HG03196 (cell line): ENCODE data around the gene EFR3B.
"Not testable (repeated sequence)": the region's sequence is repeated elsewhere in the genome, so short reads cannot be mapped to it uniquely, and the experiment has no call there.

Experiments used
- ATAC-seq: cut with Tn5 transposase; IDR thresholded peaks from one replicate; pipeline ENCODE4 v1.9.1; 2021; ENCODE audit not compliant: unreplicated experiment

EFR3B gene

DNA sequence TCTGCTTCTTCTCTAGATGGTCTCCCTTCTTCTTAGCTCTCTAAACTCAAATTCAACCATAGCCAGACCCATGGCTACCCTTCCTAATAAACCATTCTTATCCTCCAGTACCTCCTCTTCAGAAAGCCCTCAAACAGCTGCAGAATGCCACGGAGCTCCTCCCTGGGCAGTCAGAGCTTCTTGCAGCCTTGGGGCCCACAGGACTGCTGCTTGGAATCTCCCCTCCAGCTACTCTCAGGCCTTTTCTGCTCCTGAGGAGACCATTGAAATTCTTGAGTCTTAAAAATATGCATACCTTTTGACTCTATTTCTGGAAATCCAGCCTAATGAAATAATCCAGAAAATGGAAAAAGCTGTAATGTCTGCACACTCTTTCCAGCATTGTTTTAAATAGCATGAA is 30.7 kb downstream of the EFR3B start:
- no peak for ATAC-seq

DNA sequence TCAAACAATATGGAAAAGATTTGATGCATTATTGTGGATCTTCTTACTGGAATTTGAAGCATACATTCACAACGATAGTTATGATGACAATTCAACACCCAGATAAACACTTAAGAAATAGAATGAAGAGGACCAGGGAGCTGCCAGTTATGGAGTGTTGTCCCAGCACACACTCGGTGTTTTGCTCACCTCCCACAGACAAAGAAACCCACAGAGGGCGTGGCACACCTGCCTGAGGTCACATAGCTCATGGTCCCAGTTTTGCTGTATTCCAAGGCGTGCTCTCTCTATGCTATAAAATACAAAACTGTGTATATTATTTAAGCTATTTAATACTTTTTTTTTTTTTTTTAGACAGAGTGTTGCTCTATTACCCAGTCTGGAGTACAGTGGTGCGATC is 31.1 kb downstream of the EFR3B start:
- ATAC-seq = no peak

DNA sequence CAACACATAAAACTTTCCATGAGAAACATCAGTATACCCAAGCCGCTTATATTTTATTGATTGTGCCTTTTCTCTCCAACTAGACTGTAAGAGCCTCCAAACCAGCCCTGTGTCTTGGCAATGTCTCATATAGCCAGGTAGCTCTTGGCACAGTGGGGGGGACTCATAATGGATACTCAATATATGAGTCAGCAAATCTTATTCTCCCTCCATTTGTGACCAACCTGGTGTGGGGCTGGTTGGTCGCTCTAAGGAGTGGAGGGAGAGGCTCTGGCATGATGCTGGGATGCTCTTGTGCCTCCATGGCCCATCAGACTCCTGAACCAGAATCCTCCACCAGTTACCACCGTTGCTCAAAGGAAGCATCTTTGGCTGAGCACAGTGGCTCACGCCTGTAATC is 32.0 kb downstream of the EFR3B start:
- ATAC-seq = no peak

DNA sequence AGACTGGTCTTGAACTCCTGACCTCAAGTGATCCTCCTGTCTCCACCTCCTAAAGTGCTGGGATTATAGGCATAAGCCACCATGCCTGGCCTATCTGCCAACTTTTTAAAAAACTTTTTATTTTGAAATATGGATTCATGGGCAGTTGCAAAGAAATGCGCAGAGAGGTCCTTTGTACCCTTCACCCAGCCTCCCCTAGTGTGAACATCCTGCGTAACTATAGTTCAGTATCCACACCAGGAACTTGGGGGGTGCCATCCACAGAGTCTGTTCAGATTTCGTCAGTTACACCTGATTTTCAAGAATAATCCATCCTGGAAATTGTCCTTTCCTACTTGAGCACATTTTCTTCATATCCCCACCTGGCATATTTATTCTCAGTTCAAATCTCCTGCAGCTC is 33.0 kb downstream of the EFR3B start:
- no peak for ATAC-seq

DNA sequence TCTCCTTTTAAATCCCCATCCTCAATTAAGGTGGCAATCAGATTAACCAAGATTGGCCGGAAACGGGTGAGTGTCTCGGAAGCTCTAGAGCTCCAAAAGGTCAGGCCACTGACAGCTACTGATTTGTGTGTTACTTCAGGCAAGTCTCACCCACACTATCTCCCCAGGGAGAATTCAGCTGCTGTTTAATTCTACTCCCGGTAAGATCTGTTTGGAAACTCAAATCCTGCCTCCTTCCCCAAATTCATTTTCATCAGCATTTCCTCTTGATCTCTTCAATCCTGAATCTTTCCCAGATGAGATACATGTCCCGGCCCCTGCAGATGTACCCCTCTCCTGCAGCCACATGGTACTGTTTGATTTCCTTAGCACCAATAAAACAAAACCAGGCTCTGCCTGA is 34.9 kb downstream of the EFR3B start:
- ATAC-seq = no peak

DNA sequence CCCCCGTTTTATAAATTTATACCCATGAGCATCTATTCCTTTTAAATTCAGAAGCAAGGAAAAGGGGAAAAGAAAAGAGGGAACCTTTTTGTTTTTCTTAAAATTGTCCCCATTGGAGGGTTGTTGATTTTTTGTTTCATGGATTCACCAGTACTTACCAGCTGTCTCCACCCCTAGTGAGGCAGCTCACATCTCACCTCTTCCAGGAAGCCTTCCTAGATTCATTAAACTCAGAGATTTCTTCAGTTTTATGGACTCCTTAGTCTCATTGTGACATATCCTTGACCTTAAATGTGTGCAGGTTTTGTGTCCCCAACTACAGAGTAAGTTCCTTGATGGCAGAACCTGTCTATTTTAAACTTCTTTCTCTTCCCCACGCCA is 35.9 kb downstream of the EFR3B start:
- no peak for ATAC-seq

DNA sequence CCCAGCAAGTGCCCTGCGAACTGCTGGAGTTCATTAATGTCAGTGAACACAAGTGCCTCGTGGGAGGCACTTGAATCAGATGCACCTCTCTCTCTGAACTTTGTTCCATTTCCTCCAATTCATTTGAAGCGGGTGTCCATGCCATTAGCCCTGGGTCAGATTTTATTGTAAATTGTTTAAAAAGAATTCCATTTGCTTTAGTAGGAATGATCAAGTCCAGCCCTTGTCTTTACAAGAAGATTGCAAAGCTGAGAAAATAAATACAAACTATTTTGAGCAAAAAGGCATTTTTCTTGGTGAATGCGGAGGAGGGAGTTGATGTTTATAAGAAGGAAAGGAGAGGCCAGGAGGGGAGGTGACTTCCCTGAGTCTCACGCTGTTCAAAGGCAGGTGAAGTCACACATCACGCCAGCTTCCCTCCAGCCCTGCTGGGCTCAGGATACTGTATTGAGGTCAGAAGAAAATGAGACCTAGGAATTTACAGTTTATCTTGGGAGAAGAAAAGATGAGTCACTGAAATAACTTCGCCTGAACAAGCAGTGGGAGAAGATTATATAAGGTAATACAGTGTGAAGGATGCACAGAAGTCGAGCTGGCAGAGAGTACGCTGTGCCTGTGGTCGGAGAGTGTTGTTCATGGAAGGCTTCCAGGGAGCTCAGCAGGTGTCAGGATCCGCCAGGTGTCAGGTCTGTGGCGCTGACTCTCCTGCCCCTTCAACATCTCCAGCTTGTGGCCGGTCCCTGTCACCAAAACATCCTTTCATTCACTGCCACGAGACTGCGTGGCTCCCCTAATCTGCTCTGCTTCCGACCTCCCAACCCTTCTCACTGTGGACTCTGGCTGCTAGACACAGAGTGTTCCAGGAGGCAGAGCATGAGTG is 36.5 kb downstream of the EFR3B start:
- ATAC-seq = no peak

DNA sequence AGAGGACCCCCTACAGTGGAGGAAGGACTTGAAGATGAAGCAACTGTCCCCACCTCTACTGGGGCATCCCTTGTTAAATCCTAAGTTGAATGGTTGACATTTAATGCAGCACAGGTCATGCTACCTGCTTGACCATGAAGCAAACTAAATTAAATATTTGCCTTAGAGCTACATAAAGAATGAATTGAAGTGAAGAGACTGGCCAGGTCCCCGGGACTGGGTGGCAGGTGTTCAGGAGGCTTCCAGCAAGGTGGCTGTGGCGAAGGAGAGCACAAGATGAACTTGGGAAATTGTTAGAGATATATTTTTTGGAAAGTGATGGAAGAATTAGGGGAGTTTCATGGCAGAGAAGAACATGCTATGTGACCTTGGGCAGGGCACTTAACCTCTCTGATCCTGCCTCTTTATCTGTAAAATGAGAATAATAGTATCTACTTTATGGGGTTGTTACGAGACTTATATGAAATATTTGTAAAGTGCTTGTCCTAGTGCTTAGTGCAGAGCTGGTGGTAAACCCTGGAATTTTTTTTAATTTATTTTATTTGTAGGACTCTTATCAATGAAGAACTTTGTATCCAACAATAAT is 37.3 kb downstream of the EFR3B start:
- no peak for ATAC-seq

DNA sequence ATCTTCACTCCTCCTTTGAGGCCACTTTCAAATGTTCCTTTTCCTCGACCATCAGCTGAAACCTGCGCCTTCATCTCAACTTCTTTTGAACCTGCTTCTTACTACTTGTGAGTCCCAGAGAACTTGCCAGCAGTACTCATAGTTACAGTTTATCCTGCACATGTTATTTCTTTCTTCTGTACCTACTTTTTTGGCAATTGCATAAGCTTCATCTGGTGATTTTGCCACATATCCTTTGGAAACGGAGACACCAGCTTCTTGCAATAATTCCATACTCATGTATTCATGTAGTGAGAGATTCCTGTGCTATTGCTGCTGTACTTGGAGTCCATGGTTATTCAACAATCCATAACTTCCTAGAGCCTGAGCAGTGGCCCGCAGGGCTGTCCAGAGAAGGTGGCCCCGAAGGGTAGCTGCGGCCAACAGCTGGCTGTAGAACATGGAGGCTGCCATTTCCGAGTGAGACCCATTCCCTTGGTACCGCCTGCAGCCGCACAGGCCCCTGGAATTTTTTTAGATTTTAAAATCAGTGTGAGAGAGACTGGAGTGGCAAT is 39.4 kb downstream of the EFR3B start:
- ATAC-seq = no peak

DNA sequence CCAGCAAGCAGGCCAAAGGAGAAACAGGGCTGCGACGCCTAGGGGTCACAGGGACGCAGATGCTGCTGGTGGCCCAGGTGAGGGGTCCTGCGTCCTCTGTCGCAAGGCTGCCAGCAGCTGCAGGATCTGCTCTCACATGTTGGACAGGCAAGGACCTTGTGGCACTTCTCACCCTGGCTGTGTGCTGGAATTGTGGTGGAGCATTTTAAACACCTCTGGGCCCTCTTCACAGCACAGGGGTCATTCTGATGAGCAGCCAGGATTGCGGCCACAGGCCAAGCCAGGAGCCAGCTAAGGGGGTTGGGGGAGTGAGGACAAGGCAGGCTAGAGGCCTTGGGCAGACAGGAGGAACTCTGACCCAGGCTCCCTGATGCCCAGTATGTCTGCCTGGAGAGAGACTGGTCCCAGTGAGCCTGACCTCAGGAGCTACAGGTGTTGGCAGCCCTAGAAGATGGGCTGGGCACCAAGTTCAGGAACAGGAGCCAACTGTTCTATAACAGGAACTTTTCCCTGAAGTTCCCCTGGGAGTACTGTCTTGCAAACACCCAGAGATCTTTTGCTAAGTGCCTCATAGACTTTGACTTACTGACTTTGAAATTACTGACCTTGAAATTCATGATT is 40.2 kb downstream of the EFR3B start:
- ATAC-seq = no peak

DNA sequence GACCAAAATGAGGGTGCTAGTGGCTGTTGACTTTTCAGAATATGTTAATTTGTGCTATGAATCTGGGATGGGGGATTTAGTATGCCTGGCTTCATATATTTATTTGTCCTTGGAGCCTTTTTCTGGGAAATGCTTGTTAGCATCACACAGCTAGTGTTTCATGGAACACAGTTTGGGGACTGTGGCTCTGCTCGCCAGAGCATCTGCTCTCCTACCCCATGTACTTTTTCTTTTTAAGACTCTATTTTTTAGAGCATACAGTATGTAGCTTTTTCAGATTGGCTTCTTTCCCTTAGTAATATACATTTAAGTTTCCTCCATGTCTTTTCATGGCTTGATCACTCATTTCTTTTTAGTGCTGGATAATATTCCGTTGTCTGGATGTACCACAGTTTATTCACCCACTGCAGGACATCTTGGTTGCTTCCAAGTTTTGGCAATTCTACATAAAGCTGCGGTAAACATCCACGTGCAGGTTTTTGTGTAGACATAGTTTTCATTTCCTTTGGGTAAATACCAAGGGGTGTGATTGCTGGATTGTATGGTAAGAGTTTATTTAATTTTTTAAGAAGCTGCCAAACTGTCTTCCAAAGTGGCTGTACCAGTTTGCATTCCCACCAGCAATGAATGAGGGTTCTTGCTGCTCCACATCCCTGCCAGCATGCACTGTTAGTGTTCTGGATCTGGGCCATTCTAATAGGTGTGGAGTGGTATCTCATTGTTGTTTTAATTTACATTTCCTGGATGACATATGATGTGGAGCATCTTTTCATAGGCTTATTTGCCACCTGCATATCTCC is 44.1 kb downstream of the EFR3B start:
- ATAC-seq = no peak

DNA sequence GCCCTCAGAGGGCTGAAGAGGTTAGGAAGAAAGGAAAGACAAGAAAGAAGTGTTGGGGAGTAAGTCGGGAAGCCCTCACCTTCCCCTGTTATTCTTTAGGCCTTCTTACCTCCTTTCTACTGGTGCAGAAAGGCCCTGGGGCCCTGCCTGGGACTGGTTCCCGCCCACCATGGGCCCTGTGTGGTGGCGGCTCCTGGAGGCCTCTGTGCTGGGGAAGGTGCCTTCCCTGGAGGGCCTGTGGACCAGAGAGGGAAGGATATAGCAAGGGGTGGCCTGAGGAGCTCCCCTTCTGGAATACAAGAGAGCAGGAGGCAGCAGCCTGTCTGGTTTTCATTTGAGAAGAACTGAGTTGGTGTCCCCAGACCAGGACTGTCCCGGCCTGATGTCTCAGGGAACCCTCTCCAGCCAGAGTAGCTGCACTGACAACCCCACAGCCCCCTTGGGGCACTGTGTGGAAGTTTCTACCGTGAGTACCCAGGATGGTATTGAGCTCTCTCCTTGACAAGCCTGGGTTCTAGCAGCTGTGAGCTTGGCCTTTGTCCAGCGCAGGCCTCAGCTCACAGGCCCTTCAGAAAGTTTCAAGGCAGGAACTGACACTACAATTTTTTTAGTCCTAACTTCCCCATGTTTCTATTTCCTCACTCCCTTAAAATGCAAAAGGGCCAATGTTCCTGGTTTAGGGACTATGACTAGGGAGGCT is 47.1 kb downstream of the EFR3B start:
- no peak for ATAC-seq

DNA sequence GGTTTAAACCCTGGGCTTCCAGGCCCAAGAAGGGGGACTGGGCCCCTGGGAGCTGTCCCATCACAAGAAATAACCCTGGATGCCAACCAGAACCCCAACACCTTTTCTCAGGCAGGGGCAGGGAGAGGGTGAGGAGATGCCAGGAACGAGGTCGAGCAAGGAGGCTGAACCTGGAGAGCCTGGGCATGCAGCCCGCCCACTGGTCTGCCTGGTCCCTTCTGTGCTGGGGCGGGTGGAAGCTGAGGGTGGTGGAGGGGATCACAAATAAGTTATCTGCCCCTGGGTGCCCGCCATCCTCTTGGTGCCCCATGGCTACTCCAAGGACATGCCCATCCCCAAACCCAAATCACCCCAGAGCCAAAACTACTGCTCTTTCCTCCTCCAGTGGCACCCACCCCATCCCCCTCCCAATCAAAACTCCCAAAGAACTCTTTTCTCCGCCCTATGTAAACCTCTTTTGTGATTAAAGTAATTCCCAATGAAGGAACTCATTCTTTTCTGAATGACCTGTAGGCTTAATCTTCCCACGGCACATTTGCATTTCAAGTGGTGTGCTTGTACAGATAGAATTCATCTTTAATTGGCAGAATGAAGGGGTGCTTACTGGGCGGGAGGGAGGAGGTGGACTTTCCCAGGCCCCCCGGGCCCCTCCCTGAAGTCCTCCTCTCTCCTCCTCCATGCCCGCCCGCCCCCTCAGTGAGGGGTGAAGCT is 47.9 kb downstream of the EFR3B start:
- no peak for ATAC-seq

DNA sequence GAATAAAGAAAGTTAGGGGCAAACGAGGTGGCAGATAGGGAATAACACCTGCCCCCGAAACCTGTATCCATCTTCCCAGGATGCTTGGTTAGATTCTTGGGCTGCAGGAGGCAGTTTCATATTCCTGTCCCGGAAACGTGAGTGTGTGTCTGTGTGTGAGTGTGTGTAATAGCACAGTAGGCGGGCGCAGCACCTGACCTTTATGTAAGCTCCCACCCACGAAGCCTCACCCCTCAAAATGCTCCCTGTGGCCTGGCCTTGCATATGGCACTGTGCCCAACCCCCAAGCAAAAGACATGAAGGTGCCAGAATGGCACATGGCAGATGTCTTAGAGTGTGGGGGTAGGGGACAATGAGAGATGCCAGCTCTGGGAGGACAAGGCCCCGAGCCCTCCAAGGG is 48.9 kb downstream of the EFR3B start:
- ATAC-seq = no peak

DNA sequence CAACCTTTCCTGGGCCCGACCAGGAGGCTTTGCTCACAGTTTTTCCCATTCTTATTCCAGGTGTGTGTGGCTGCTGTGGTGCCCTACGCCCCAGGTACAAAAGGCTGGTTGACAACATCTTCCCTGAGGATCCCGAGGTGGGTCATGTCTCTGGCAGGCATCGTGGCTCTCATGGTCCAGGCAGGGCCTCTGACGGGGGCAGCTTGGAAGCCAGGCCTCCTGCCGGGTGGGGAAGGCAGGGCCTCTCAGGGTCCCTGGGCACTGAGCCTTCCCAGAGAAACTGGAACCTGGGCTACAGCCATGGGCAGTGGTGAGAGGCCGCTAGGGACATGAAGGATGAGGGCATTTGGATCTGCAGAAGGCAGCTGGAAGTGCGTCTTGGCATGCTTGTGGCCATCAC is 49.4 kb downstream of the EFR3B start:
- no peak for ATAC-seq

DNA sequence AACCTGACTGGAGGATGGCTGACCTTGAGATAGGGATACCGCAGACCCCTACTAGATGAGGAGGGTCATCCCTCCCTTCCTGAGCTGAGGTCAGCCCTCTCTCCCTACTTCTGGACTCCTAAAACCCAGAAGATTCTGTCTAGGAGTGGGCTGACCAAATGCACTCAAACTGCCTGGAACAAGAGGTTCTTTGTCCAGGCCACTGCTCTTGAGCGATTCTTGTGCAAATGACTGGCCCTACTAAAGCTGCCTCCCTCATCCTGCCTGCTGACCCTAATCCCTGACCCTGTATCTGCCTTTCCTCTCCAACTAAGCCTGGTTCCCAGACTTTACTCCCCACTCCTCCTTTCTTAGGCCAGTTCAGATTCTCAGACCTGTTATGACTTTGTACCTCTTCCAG is 56.2 kb downstream of the EFR3B start:
- no peak for ATAC-seq

DNA sequence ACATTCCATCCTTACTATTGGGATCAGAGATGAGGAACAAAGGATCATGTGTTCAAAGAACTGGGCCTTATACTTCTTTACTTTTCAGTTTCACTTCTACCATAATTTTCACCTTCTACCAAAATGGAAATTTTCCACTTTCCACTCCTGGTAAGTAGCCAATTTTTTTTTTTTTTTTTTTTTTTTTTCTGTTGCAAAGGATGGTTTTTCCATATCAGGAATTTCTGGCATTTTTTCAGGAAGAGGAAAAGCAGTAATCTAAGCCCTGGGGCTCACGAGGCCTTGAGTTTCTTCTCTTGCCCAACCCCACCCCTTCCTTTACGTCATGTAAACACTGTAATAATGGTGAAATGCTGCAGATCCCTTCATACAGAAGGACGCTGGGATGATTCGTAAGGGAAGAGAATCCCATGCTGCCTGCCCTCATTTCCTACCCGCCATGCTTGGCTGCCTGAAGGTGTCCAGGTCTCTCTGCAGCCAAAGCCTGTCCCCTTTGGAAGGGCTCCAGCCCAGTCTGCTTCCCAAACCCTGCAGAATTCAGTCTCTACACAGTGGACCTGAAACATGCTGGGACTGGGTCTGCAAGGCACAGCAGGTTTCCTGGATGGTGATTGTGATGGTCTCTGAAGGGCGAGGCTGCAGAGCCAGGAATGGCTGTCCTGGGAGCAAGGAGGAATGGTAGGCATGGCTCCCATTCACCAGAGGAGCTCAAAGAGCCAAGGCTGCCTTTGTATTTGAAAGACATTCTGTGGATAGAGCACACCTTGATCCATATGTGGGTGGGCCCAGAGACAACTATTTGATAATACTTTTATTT is 57.0 kb downstream of the EFR3B start:
- no peak for ATAC-seq

DNA sequence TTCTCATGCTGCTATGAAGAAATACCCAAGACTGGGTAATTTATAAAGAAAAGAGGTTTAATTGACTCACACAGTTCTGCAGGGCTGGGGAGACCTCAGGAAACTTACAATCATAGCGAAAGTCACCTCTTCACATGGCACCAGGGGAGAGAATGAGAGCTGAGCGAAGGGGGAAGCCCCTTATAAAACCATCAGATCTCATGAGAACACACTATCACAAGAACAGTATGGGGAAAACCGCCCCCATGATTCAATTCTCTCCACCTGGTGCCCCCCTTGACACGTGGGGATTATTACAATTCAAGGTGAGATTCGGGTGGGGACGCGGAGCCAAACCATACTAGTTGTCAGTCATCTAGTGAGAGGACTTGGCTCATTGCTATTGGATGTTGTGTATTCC is 60.5 kb downstream of the EFR3B start:
- not testable (repeated sequence) for ATAC-seq

DNA sequence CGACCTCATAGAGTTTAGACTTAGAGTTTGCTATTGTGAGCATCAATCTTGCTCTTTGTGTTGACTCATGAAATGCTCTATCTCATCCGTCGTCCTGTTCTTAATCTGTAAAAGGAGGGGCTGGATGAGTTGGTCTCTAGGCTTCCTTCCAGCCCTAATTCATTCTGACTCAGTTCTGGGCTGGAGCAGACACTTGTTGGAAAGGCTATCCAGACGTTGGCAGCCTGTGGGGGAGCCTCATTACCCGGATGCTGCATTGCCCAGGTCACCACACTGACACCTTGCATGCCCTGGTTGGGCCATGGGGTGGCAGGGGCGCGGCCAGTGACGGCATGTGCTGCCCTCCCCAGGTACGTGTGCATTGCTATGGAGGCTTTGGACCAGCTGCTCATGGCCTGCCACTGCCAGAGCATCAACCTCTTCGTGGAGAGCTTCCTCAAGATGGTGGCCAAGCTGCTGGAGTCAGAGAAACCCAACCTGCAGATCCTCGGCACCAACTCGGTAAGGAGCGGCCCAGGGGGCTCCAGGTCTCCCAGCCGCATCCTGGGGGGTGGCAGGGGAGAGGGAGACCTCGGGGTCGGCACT is 61.5 kb downstream of the EFR3B start:
- no peak for ATAC-seq
